Esophagus muscularis mucosa (tissue), 4 donors: ENCODE measurements around the gene GLI3. TPM values are rescaled to one million over a fixed set of nuclear protein-coding genes. Genes with fewer than 3 reads are reported as not detected.

Experiments used
- DNase-seq: peaks from one replicate; pipeline ENCODE4 v3.0.0-alpha.2; 2017; ENCODE audit errors: extremely low spot score
- H3K27ac ChIP-seq, 4 donors: fragments of 200-600 bp; sonication (generic); replicated peaks in 1 of 4; 1 replicate in 3 of 4; 2 replicates in 1 of 4; pipeline ENCODE4 v1.5.1; 2016 to 2019; ENCODE audit warnings: mild to moderate bottlenecking in 1 of 4
- H3K27me3 ChIP-seq, 4 donors: fragments of 200-600 bp; sonication (generic); one replicate each; pipeline versions ENCODE4 v1.5.1 to v1.6.0; 2016 to 2019
- H3K36me3 ChIP-seq, 4 donors: fragments of 200-600 bp; sonication (generic); one replicate each; pipeline ENCODE4 v1.5.1; 2016 to 2019
- H3K4me1 ChIP-seq, 4 donors: fragments of 200-600 bp; sonication (generic); one replicate each; pipeline ENCODE4 v1.5.1; 2016 to 2019
- H3K4me3 ChIP-seq, 4 donors: fragments of 200-600 bp; sonication (generic); 1 replicate in 2 of 4; 2 replicates in 2 of 4; pipeline ENCODE4 v1.5.1; 2016 to 2019; ENCODE audit warnings: mild to moderate bottlenecking in 4 of 4, moderate library complexity in 1 of 4
- H3K9me3 ChIP-seq, 4 donors: fragments of 200-600 bp; sonication (generic); 1 replicate in 3 of 4; 2 replicates in 1 of 4; pipeline ENCODE4 v1.5.1; 2016 to 2019
- CTCF ChIP-seq, 3 experiments: fragments of 200-600 bp in 2 of 3; fragments of 450-650 bp in 1 of 3; sonication (generic) in 2 of 3; IDR thresholded peaks; one replicate each; pipeline ENCODE4 v1.5.1; 2017 to 2019; ENCODE audit warnings: antibody characterized with exemption in 3 of 3, mild to moderate bottlenecking in 2 of 3, moderate library complexity in 1 of 3
- EP300 ChIP-seq: sonication (generic); formaldehyde crosslinking; IDR thresholded peaks from one replicate; pipeline ENCODE4 v1.6.1; 2017; ENCODE audit warnings: antibody characterized with exemption
- POLR2A ChIP-seq: fragments of 450-650 bp; IDR thresholded peaks from one replicate; pipeline ENCODE4 v1.6.1; 2017; ENCODE audit warnings: antibody characterized with exemption, moderate library complexity, mild to moderate bottlenecking, low read depth
- POLR2AphosphoS5 ChIP-seq, 2 donors: sonication (generic); formaldehyde crosslinking; IDR thresholded peaks; one replicate each; pipeline ENCODE4 v1.6.1; 2017; ENCODE audit warnings: antibody characterized with exemption in 2 of 2
- WGBS: methylation state at CpG from one replicate; pipeline ENCODE4 v1.1.5; 2018; 5-methylcytosine and 5-hydroxymethylcytosine counted together
- intact Hi-C: fragments of 100-400 bp; cut with DNase I; formaldehyde crosslinking; loops from one replicate; pipeline ENCODE4 v1.15.1; 2023
- total RNA-seq, 4 donors: library from RNA; depleted of rRNA; stranded (reverse); fragments of >200 nt; gene quantifications; one replicate each; pipeline versions ENCODE4 v1.1.0 to v1.2.1, GENCODE V29; 2016

GLI3 gene
- total RNA-seq, 4 donors from 2014 or later, result 11.7 to 17.8 (median 13.3) TPM

DNA sequence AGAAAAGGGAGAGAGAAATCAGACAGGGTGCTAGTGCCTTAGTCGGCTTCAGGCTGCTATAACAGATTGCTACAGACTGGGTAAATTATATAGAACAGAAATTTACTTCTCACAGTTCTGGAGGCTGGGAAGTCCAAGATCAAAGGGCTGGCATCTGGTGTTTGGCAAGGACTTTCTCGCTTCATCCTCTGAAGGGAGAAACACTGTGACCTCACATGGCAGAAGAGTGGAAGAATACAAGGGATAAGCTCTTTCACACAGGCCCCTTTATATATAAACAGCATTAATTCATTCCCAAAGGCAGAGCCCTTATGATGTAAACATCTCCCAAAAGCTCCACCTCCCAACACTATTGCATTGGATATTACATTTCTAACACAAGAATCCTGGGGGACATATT, 298.6 kb downstream of the GLI3 start:
- no peak for DNase-seq
- H3K4me1 ChIP-seq, result peaks cover 8 to 30% (median 26%) of the 10 kb centered on the region in 4 donors
- no peak overlapping the region for H3K27ac ChIP-seq
- H3K4me3 ChIP-seq, result no peak overlapping the region
- intact Hi-C loops, result no loop called here
- no peaks in the 10 kb centered on the region for H3K36me3 ChIP-seq
- TF ChIP-seq POLR2A, result no peak
- TF ChIP-seq EP300, result no peak
- no peak for TF ChIP-seq POLR2AphosphoS5 (IDR thresholded peaks at IDR 0.05)
- no peaks in the 10 kb centered on the region for H3K9me3 ChIP-seq
- 87% methylated on average over 2 of the region's 2 CpGs for WGBS
- H3K27me3 ChIP-seq, result no peaks in the 10 kb centered on the region

GRCh38 chr7:41933427-41933826, 303.6 kb downstream of the GLI3 start:
- Histone ChIP-seq H3K27ac (no peak overlapping the region), H3K27me3 (no peaks in the 10 kb centered on the region), H3K4me1 (no peaks in the 10 kb centered on the region), H3K36me3 (no peaks in the 10 kb centered on the region), H3K4me3 (no peak overlapping the region), H3K9me3 (no peaks in the 10 kb centered on the region)
- no peak for DNase-seq
- TF ChIP-seq POLR2A (no peak), CTCF (IDR thresholded peaks at IDR 0.05) (no peak), POLR2AphosphoS5 (IDR thresholded peaks at IDR 0.05) (no peak), EP300 (no peak)
- 99% methylated on average over 4 of the region's 4 CpGs for WGBS
- intact Hi-C loops, result no loop called here

GRCh38 chr7:41931263-41931646, 305.8 kb downstream of the GLI3 start:
- no peak overlapping the region for H3K27ac ChIP-seq
- 85% methylated on average over 6 of the region's 6 CpGs for WGBS
- intact Hi-C loops, result no loop called here

DNA sequence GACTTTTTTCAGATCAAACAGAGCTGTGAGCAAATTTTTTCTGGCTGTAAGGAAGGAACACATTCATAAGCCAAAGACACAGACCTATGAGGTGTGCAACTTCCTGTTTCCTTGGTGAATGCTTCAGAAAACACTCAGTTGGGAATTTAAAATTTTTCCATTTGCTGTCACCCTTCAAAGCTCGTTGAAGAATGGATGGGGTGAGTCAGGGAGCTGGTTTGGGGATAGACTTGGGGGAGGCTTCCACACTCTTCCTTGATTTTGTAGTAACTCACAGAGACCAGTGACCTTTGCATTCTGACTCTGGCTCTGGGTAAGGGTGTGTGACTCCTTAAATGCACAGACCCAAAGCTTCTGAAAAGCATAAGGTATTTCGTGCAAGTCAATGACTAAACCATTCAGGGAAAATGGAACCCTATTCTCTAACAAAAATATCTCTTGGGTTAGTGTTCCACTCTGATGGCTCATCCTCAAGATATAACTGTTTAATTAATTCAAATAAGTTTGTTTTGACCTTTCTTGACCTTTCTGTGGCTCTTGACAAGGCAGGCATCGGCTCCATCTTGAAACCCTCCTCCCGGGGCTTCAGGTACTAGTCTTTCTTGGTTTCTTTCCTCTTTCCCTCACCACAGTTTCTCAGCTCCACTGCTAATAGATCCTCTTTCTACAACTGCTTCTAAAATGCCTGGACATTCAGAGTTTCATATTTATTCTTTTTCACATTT, 306.3 kb downstream of the GLI3 start:
- Histone ChIP-seq H3K9me3 (no peaks in the 10 kb centered on the region), H3K27ac (no peak overlapping the region), H3K27me3 (no peaks in the 10 kb centered on the region), H3K4me3 (no peak overlapping the region), H3K36me3 (no peaks in the 10 kb centered on the region), H3K4me1 (no peaks in the 10 kb centered on the region)
- intact Hi-C loops, result no loop called here
- no peak for DNase-seq
- 71% methylated on average over 4 of the region's 4 CpGs for WGBS
- no peak for TF ChIP-seq POLR2A
- TF ChIP-seq EP300, result no peak
- no peak for TF ChIP-seq CTCF (IDR thresholded peaks at IDR 0.05)
- no peak for TF ChIP-seq POLR2AphosphoS5 (IDR thresholded peaks at IDR 0.05)

More at GRCh38 chr7:41931263-41931646, 305.8 kb downstream of the GLI3 start:
- no peaks in the 10 kb centered on the region for H3K27me3 ChIP-seq
- H3K36me3 ChIP-seq, result no peaks in the 10 kb centered on the region
- TF ChIP-seq CTCF (IDR thresholded peaks at IDR 0.05) (no peak), EP300 (no peak), POLR2A (no peak), POLR2AphosphoS5 (IDR thresholded peaks at IDR 0.05) (no peak)
- no peak for DNase-seq
- H3K9me3 ChIP-seq, result no peaks in the 10 kb centered on the region
- no peak overlapping the region for H3K4me3 ChIP-seq
- no peaks in the 10 kb centered on the region for H3K4me1 ChIP-seq

GRCh38 chr7:41928781-41929180, 308.2 kb downstream of the GLI3 start:
- no peak overlapping the region for H3K27ac ChIP-seq
- TF ChIP-seq CTCF (IDR thresholded peaks at IDR 0.05), result no peak
- no peak for TF ChIP-seq POLR2AphosphoS5 (IDR thresholded peaks at IDR 0.05)
- TF ChIP-seq POLR2A, result no peak
- TF ChIP-seq EP300, result no peak
- no peak overlapping the region for H3K4me3 ChIP-seq
- H3K9me3 ChIP-seq, result no peaks in the 10 kb centered on the region
- intact Hi-C loops, result no loop called here
- DNase-seq, result peak; percentile 5
- H3K36me3 ChIP-seq, result no peaks in the 10 kb centered on the region
- H3K4me1 ChIP-seq, result no peaks in the 10 kb centered on the region
- no peaks in the 10 kb centered on the region for H3K27me3 ChIP-seq
- WGBS, result 83% methylated on average over 1 of the region's 1 CpG
